Stimulated activated CD8-positive, alpha-beta memory T cell treated with anti-CD3 and anti-CD28 coated beads, Interleukin-2, amount 100 ng/mL, for 1 hour (primary cell): ENCODE data around the gene ZDHHC9.
A peak's percentile ranks its signal among the peaks of the same experiment; 100 is the strongest.

Experiments used
- DNase-seq, 2 donors: peaks; one replicate each; pipeline ENCODE4 v3.0.0-alpha.2; 2020; ENCODE audit warnings: low read depth in 2 of 2

Gene ZDHHC9

GRCh38 chrX:129786210-129786651, 57.5 kb downstream of the ZDHHC9 start:
- no peak for DNase-seq

GRCh38 chrX:129785160-129785947, 58.3 kb downstream of the ZDHHC9 start:
- DNase-seq = no peak

- DNase-seq = no peak
These were observed 59.3 kb downstream of the ZDHHC9 start for GRCh38 chrX:129784371-129784770.

GRCh38 chrX:129783291-129783713, 60.4 kb downstream of the ZDHHC9 start:
- DNase-seq = no peak

GRCh38 chrX:129782706-129783105, 61.0 kb downstream of the ZDHHC9 start:
- no peak for DNase-seq

- no peak for DNase-seq
These were observed 61.8 kb downstream of the ZDHHC9 start for GRCh38 chrX:129781680-129782495.

- peak; percentile 54 to 61 for DNase-seq
These were observed 62.5 kb downstream of the ZDHHC9 start for GRCh38 chrX:129781134-129781672.

- no peak for DNase-seq
These were observed 63.1 kb downstream of the ZDHHC9 start for GRCh38 chrX:129780441-129781105.

GRCh38 chrX:129779747-129780146, 63.9 kb downstream of the ZDHHC9 start, which contains the start of gene SASH3:
Gene SASH3, plus strand, starts transcription at chrX:129779949. Its CDS starts 149 bp downstream, at chrX:129780098.
- DNase-seq = no peak

- DNase-seq = no peak
These were observed 64.5 kb downstream of the ZDHHC9 start for GRCh38 chrX:129779086-129779672.

- DNase-seq = peak; percentile 44 to 49
These were observed 66.3 kb downstream of the ZDHHC9 start for GRCh38 chrX:129777218-129778030.

- DNase-seq = no peak
These were observed 69.8 kb downstream of the ZDHHC9 start for GRCh38 chrX:129773649-129774458.

- no peak for DNase-seq
These were observed 70.8 kb downstream of the ZDHHC9 start for GRCh38 chrX:129772796-129773431.

- DNase-seq = no peak
These were observed 72.3 kb downstream of the ZDHHC9 start for GRCh38 chrX:129771266-129771995.

- peak; percentile 38 to 54 for DNase-seq
These were observed 74.1 kb downstream of the ZDHHC9 start for GRCh38 chrX:129769467-129770154.

GRCh38 chrX:129768586-129769466, 74.9 kb downstream of the ZDHHC9 start:
- DNase-seq = no peak

- no peak for DNase-seq
These were observed 75.5 kb downstream of the ZDHHC9 start for GRCh38 chrX:129768186-129768585.
